Gastrocnemius medialis (tissue), 4 donors: ENCODE measurements around the gene ADIG. TPM values are rescaled to one million over a fixed set of nuclear protein-coding genes. Genes with fewer than 3 reads are reported as not detected.
"Not testable (repeated sequence)": the region's sequence is repeated elsewhere in the genome, so short reads cannot be mapped to it uniquely, and the experiment has no call there.

Experiments used
- ATAC-seq, 2 donors: fragments of 150-250 bp; one replicate each; pipeline ENCODE4 v1.9.1; 2016
- DNase-seq, 2 donors: peaks; one replicate each; pipeline ENCODE4 v3.0.0-alpha.2; 2019
- H3K27ac ChIP-seq, 4 donors: fragments of 200-600 bp; sonication (generic); 1 replicate in 1 of 4; 2 replicates in 3 of 4; pipeline ENCODE4 v1.5.1; 2016 to 2018; ENCODE audit warnings: mild to moderate bottlenecking in 2 of 4, moderate library complexity in 1 of 4
- H3K27me3 ChIP-seq, 3 donors: fragments of 200-600 bp; sonication (generic) in 2 of 3; 1 replicate in 1 of 3; 2 replicates in 2 of 3; pipeline versions ENCODE4 v1.5.1 to v1.6.0; 2016 to 2019; ENCODE audit warnings: mild to moderate bottlenecking in 1 of 3, moderate library complexity in 1 of 3
- H3K36me3 ChIP-seq, 2 donors: fragments of 200-600 bp; sonication (generic) in 1 of 2; one replicate each; pipeline ENCODE4 v1.5.1; 2017 to 2018
- H3K4me1 ChIP-seq, 2 donors: fragments of 200-600 bp; sonication (generic) in 1 of 2; one replicate each; pipeline ENCODE4 v1.5.1; 2016 to 2017; ENCODE audit warnings: mild to moderate bottlenecking in 2 of 2
- H3K4me3 ChIP-seq, 4 donors: fragments of 200-600 bp; sonication (generic) in 3 of 4; 1 replicate in 1 of 4; 2 replicates in 3 of 4; pipeline ENCODE4 v1.5.1; 2016 to 2019; ENCODE audit warnings: mild to moderate bottlenecking in 2 of 4
- H3K9me3 ChIP-seq, 3 donors: fragments of 200-600 bp; sonication (generic) in 2 of 3; 1 replicate in 1 of 3; 2 replicates in 2 of 3; pipeline ENCODE4 v1.5.1; 2016 to 2019
- POLR2A ChIP-seq, 2 donors: fragments of 450-650 bp; IDR thresholded peaks; one replicate each; pipeline ENCODE4 v1.6.1; 2017; ENCODE audit warnings: antibody characterized with exemption in 2 of 2, mild to moderate bottlenecking in 2 of 2, moderate library complexity in 2 of 2
- in situ Hi-C, 4 donors: fragments of 200-750 bp; cut with MboI; loops; one replicate each; pipeline versions ENCODE4 v1.15.0 to v1.8.0; 2017; ENCODE audit warnings: low sequenced_read_pairs in 4 of 4
- intact Hi-C: fragments of 100-400 bp; cut with DNase I; formaldehyde crosslinking; loops from one replicate; pipeline ENCODE4 v1.15.1; 2023; ENCODE audit warnings: low total_unique reads
- total RNA-seq, 4 donors: library from RNA; depleted of rRNA; stranded (reverse); fragments of >200 nt; gene quantifications; one replicate each; pipeline versions ENCODE4 v1.1.0 to v1.2.3, GENCODE V29; 2016
- TF ChIP-seq, protein P1 (sequence below), 5 experiments: fragments of 450-650 bp in 3 of 5; fragments of 200-600 bp in 2 of 5; sonication (generic) in 2 of 5; IDR thresholded peaks in 4 of 5; conservative IDR thresholded peaks in 1 of 5; 1 replicate in 4 of 5; 2 replicates in 1 of 5; pipeline ENCODE4 v1.5.1; 2016 to 2019; ENCODE audit warnings: antibody characterized with exemption in 5 of 5, mild to moderate bottlenecking in 3 of 5, moderate library complexity in 3 of 5

ADIG gene
- total RNA-seq, 4 donors from 2014 or later: not detected

DNA sequence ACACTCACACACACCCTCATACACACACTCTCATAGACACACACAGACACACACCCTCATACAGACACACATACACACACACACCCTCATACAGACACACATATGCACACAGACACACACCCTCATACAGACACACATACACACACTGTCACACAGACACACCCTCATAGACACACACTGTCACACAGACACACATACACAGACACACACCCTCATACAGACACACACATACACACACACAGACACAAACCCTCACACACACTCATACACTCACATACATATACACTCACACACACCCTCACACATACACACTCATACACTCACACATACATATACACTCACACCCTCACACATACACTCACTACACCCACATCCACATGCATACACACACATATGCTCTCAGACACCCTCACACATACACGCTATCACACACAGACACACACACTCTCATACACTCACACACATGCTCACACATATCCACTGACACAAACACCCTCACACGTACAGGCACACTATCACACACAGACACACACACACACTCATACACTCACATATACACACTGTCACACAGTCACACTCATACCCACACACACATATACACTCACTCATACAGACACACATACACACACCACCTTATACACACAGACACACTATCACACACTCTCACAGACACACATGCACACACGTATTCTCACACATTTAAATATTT lies 9.1 kb downstream of the ADIG start:
- TF ChIP-seq, protein P1, sequence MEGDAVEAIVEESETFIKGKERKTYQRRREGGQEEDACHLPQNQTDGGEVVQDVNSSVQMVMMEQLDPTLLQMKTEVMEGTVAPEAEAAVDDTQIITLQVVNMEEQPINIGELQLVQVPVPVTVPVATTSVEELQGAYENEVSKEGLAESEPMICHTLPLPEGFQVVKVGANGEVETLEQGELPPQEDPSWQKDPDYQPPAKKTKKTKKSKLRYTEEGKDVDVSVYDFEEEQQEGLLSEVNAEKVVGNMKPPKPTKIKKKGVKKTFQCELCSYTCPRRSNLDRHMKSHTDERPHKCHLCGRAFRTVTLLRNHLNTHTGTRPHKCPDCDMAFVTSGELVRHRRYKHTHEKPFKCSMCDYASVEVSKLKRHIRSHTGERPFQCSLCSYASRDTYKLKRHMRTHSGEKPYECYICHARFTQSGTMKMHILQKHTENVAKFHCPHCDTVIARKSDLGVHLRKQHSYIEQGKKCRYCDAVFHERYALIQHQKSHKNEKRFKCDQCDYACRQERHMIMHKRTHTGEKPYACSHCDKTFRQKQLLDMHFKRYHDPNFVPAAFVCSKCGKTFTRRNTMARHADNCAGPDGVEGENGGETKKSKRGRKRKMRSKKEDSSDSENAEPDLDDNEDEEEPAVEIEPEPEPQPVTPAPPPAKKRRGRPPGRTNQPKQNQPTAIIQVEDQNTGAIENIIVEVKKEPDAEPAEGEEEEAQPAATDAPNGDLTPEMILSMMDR (IDR thresholded peaks at IDR 0.05 in 4 of 5, conservative IDR thresholded peaks at IDR 0.05 in 1 of 5): no peak
- no peak for TF ChIP-seq POLR2A (IDR thresholded peaks at IDR 0.05)
- Histone ChIP-seq H3K9me3 (no peaks in the 10 kb centered on the region), H3K27me3 (no peaks in the 10 kb centered on the region), H3K4me3 (no peak overlapping the region), H3K4me1 (no peaks in the 10 kb centered on the region), H3K27ac (no peak overlapping the region), H3K36me3 (no peaks in the 10 kb centered on the region)
- intact Hi-C loops: no loop called here
- ATAC-seq (no peak), DNase-seq (no peak)
- in situ Hi-C loops: no loop called here

DNA sequence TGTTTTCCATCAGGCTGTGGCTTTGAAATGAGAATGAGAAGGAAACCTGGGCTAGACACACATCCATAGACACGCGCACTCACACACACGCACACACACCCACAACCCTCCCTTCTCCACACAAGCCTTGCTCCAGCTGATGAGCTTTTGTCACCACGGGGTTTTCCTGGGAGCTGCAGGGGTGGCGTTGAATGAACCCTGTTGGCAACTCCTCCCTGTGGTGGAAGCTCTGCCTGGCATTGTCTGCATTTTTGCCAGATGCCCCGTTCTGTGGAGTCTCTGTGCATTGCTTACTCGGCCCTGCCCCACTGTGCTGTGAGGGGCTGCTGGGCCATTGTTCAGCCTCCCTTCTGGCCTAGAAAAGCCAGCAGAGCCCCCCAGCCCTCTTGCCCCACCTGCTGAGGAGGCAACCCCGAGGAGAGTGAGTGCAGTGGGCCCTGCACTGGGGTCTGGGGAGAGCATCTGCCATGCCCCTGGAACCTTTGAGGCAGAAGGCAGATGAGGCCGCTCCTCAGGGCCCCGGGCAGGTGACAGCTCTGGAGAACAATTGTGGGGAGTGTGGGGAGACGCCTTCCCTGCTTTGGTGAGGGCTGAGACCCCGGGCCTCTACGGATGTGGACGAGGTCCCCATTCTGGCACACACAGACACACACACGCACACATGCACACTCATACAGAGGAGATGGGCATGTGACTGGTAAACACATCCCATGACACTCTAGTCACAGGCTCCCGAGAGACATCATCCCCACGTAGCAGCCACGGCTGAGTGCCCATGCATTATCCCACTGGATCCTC lies 9.9 kb downstream of the ADIG start:
- intact Hi-C loops: no loop called here
- H3K4me1 ChIP-seq: no peaks in the 10 kb centered on the region
- no peak for TF ChIP-seq POLR2A (IDR thresholded peaks at IDR 0.05)
- TF ChIP-seq, protein P1 (IDR thresholded peaks at IDR 0.05 in 4 of 5, conservative IDR thresholded peaks at IDR 0.05 in 1 of 5): no peak
- H3K27ac ChIP-seq: no peak overlapping the region
- no peak for DNase-seq
- no peaks in the 10 kb centered on the region for H3K27me3 ChIP-seq
- in situ Hi-C loops: no loop called here
- ATAC-seq: no peak
- H3K4me3 ChIP-seq: no peak overlapping the region
- H3K36me3 ChIP-seq: no peaks in the 10 kb centered on the region
- no peaks in the 10 kb centered on the region for H3K9me3 ChIP-seq

DNA sequence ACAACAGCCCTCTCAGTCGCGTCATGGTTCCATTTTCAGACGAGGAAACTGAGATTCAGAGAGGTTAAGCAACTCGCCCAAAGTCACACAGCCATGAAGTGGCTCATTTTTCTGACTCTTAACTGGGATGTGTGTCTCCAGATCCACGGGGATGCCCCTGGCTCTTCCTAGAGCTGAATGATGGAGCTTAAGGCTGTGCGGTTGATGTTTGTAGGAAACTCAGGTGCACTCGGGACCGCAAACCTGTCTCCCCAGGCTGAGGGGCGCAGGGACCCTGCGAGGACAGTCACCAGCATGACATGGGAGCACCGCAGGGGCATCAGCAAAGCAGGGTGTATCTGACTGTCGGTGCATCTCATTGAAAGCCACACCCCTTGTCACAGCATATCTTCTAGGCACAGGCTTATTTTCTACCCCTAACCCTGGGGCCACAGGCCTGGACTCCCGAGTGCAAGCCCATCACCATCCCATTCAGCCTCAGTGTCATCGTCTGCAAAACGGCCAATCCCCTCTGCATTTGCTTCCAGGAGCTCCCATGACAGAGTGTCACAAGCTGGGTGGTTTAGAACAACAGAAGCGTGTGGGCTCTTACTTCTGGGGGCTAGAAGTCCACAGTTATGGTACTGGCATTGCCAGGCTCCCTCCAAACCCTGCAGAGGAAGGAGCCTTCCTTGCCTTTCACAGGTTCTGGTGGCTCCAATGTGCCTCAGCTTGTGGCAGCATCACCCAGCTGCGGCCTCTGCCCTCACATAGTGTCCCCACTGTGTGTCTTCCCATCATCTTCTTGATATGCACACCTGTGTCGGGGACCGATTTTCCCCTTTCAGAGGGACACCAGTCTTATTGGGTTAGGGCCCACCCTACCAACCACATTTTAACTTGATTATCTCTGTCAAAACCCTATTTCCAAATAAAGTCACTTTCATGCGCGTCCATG lies 10.7 kb downstream of the ADIG start:
- H3K4me1 ChIP-seq: no peaks in the 10 kb centered on the region
- no peak for TF ChIP-seq POLR2A (IDR thresholded peaks at IDR 0.05)
- TF ChIP-seq, protein P1 (IDR thresholded peaks at IDR 0.05 in 4 of 5, conservative IDR thresholded peaks at IDR 0.05 in 1 of 5): no peak
- ATAC-seq (no peak), DNase-seq (no peak)
- no peak overlapping the region for H3K4me3 ChIP-seq
- H3K27ac ChIP-seq: no peak overlapping the region
- H3K36me3 ChIP-seq: no peaks in the 10 kb centered on the region
- H3K9me3 ChIP-seq: no peaks in the 10 kb centered on the region
- no peaks in the 10 kb centered on the region for H3K27me3 ChIP-seq
- intact Hi-C loops: no loop called here
- in situ Hi-C loops: no loop called here

DNA sequence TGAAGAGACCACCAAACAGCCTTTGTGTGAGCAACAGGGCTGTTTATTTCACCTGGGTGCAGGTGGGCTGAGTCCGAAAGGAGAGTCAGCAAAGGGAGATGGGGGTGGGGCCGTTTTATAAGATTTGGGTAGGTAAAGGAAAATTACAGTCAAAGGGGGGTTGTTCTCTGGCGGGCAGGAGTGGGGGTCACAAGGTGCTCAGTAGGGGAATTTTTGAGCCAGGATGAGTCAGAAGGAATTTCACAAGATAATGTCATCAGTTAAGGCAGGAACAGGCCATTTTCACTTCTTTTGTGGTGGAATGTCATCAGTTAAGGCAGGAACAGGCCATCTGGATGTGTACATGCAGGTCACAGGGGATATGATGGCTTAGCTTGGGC lies 11.4 kb downstream of the ADIG start:
- DNase-seq, H3K4me3 ChIP-seq, intact Hi-C loops, H3K36me3 ChIP-seq, H3K27me3 ChIP-seq, H3K9me3 ChIP-seq, ATAC-seq, H3K27ac ChIP-seq, H3K4me1 ChIP-seq, in situ Hi-C loops: not testable (repeated sequence)

DNA sequence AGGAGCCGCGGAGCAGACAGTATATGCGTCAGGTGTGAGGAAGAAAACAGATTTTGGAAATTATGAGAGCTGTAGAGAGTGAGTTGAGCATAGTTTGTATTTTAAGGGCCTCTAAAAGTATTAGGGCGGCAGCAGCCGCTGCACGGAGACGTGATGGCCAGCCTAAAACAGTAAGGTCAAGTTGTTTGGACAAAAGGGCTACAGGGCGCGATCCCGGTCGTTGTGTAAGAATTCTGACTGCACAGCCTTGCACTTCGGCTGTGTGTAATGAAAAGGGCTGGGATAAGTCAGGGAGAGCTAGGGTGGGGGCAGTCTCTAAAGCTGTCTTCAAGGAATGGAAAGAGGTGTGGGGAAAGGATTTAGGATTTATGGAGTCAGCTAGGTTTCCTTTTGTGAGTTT lies 13.3 kb downstream of the ADIG start:
- H3K9me3 ChIP-seq, H3K36me3 ChIP-seq, DNase-seq, intact Hi-C loops, H3K4me1 ChIP-seq, H3K27me3 ChIP-seq, H3K4me3 ChIP-seq, in situ Hi-C loops, ATAC-seq, H3K27ac ChIP-seq: not testable (repeated sequence)

DNA sequence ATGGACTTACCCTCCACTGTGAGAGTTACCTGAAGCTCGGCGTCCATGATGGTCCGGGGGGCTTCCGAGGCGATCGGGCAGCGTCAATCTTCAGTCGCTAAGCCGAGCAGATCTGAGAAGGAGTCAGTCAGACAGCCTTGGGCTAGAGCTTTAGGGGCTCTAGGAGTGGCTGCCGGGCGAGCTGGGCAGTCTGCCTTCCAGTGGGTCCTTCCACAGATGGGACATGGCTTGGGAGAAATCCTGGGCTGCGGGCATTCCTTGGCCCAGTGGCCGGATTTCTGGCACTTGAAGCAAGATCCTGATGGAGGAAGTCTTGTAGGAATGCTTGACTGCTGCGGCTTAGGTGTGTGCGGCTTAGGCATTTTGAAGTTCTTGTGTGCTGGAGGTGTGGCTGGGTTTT lies 14.9 kb downstream of the ADIG start:
- H3K4me1 ChIP-seq, in situ Hi-C loops, H3K4me3 ChIP-seq, H3K27me3 ChIP-seq, H3K36me3 ChIP-seq, H3K9me3 ChIP-seq, H3K27ac ChIP-seq, ATAC-seq, intact Hi-C loops, DNase-seq: not testable (repeated sequence)
